Measurements from ENCODE around the gene ALOX5.
"Not testable (repeated sequence)": the region's sequence is repeated elsewhere in the genome, so short reads cannot be mapped to it uniquely, and the experiment has no call there.

The ALOX5 gene

GRCh38 chr10:45373576-45374349 lies at the start of gene ALOX5:
ALOX5 (plus strand) TSS chr10:45374216; CDS start chr10:45374280, 64 bp downstream.
- no peak for DNase-seq (ENCODE audit: low read depth)

DNA sequence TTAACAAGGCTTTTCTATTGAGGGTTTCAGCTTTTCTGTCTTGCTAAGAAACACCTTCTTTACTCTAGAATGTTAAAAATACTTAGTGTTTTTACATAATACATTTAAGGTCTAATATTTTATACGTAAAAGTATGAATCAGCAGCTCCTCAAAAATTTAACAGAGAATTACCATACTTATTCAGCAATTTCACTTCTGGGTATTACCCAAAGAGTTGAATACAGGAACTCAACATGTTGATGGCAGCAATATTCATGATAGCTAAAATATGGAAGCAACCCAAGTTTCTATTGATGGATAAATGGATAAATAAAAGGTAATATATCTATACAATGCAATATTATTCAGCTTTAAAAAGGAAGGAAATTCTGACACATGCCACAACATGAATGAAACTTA lies 48.9 kb upstream of the ALOX5 start:
- DNase-seq (ENCODE audit: low read depth), result no peak

- not testable (repeated sequence) for DNase-seq (ENCODE audit: low read depth)
Measured at GRCh38 chr10:45326864-45327263, 47.2 kb upstream of the ALOX5 start.

DNA sequence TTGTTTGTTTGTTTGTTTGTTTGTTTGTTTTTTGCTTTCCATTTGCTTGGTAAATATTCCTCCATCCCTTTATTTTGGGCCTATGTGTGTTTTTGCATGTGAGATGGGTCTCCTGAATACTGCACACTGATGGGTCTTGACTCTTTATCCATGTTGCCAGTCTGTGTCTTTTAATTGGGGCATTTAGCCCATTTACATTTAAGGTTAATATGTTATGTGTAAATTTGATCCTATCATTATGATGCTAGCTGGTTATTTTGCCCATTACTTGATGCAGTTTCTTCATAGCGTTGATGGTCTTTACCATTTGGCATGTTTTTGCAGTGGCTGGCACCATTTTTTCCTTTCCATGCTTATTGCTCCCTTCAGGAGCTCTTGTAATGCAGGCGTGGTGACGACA lies 42.2 kb upstream of the ALOX5 start:
- not testable (repeated sequence) for DNase-seq (ENCODE audit: low read depth)

DNA sequence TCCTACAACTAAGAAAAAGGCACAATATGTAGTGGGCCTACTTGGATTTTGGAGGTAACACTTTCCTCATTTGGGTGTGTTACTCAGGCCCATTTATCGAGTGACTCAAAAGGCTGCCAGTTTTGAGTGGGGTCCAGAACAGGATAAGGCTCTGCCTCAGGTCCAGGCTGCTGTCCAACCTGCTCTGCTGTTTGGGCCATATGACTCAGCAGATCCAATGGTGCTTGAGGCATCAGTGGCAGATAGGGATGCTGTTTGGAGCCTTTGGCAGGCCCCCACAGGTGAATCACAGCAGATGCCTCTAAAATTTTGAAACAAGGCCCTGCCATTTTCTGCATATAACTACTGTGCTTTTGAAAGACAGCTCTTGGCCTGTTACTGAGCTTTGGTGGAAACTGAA lies 34.1 kb upstream of the ALOX5 start:
- no peak for DNase-seq (ENCODE audit: low read depth)

DNA sequence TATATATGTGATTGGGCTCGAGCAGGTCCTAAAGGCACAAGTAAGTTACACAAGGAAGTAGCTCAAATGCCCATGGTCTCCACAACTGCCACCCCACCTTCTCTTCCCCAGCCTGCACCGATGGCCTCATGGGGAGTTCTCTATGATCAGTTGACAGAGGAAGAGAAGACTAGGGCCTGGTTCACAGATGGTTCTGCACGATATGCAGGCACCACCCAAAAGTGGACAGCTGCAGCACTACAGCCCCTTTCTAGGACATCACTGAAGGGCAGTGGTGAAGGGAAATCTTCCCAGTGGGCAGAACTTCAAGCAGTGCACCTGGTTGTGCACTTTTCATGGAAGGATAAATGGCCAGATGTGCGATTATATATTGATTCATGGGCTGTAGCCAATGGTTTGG lies 33.6 kb upstream of the ALOX5 start:
- not testable (repeated sequence) for DNase-seq (ENCODE audit: low read depth)

- not testable (repeated sequence) for DNase-seq (ENCODE audit: low read depth)
Measured at GRCh38 chr10:45346652-45347335, 27.2 kb upstream of the ALOX5 start.

GRCh38 chr10:45347464-45347863 lies 26.6 kb upstream of the ALOX5 start:
- DNase-seq (ENCODE audit: low read depth), result not testable (repeated sequence)

GRCh38 chr10:45348196-45348765 lies 25.7 kb upstream of the ALOX5 start:
- not testable (repeated sequence) for DNase-seq (ENCODE audit: low read depth)

DNA sequence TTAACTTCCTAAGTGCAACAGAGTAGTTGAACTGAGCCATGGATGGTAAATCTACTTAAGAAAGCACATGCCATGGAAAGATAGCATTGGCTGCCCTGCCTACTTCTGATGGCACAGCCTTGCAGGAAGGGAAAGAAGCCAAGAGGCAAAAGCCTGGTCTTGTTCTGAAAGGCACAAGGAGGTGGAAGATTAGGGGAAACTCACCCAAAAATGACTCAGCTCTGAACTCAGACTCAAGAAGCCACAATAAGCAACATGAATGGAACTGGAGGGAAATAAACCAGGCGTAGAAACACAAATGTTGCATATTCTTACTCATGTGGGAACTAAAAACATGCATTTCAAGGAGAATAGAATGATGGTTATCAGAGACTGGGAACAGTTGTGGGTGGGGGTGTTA lies 20.8 kb upstream of the ALOX5 start:
- DNase-seq (ENCODE audit: low read depth), result no peak

GRCh38 chr10:45354261-45354660 lies 19.8 kb upstream of the ALOX5 start:
- no peak for DNase-seq (ENCODE audit: low read depth)

- DNase-seq (ENCODE audit: low read depth), result no peak
Measured at GRCh38 chr10:45355494-45355893, 18.5 kb upstream of the ALOX5 start.

DNA sequence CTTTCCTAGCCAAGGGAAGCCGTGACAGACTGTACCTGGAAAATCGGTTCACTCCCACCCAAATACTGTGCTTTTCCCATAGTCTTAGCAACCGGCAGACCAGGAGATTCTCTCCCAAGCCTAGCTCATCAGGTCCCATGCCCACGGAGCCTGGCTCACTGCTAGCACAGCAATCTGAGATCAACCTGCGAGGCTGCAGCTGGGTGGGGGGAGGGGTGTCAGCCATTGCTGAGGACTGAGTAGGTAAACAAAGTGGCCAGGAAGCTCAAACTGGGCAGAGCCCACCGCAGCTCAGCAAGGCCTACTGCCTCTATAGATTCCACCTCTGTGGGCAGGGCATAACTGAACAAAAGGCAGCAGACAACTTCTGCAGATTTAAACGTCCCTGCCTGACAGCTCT lies 15.1 kb upstream of the ALOX5 start:
- DNase-seq (ENCODE audit: low read depth), result not testable (repeated sequence)

- DNase-seq (ENCODE audit: low read depth), result not testable (repeated sequence)
Measured at GRCh38 chr10:45361983-45362799, 11.8 kb upstream of the ALOX5 start.

DNA sequence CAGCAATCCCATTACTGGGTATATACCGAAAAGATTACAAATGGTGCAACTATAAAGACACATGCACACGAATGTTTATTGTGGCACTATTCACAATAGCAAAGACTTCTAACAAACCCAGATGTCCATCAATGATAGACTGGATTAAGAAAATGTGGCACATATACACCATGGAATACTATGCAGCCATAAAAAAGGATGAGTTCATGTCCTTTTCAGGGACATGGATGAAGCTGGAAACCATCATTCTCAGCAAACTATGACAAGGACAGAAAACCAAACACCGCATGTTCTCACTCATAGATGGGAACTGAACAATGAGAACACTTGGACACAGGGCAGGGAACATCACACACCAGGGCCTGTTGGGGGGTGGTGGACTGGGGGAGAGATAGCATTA lies 6.4 kb upstream of the ALOX5 start:
- not testable (repeated sequence) for DNase-seq (ENCODE audit: low read depth)

- DNase-seq (ENCODE audit: low read depth), result no peak
Measured at GRCh38 chr10:45368181-45368580, 5.8 kb upstream of the ALOX5 start.

- DNase-seq (ENCODE audit: low read depth), result no peak
Measured at GRCh38 chr10:45370202-45370955, 3.6 kb upstream of the ALOX5 start.

- no peak for DNase-seq (ENCODE audit: low read depth)
Measured at GRCh38 chr10:45371560-45371959, 2.5 kb upstream of the ALOX5 start.

DNA sequence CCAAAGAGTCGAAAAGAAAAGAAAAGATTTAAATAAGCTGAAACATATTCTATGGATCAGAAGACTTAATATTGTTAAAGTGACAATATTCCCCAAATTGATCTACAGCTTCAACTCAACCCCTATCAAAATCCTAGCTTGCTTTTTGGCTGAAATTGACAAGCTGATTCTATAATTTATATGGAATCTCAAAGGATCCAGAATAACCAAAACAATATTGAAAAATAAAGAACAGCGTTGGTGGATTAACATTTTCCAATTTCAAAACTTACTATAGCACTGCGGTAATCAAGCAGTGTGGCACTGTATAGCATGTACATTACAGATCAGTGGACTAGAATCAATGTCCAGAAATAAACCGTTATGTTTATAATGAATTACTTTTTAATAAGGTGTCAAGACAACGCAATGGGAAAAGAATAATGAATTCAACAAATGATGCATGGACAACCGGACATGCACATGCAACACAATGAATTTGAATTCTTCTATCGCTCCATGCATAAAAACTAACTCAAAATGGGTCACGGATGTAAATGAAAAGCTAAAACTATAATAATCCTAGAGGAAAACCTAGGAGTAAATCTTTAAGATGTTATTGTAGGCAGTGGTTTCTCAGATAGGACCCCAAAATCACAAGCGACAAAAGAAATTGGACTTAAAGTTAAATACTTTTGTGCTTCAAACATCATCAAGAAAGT lies 1.6 kb upstream of the ALOX5 start:
- DNase-seq (ENCODE audit: low read depth), result no peak

- no peak for DNase-seq (ENCODE audit: low read depth)
Measured at GRCh38 chr10:45373003-45373575, 927 bp upstream of the ALOX5 start.

Measured in stimulated activated CD8-positive, alpha-beta memory T cell treated with anti-CD3 and anti-CD28 coated beads, Interleukin-7, amount 100 ng/mL, for 24 hours (primary cell).